SK-MEL-5 (cell line): ENCODE data around the gene ABCC2. TPM values are rescaled to one million over a fixed set of nuclear protein-coding genes. Genes with fewer than 3 reads are reported as not detected.

ENCODE experiments used
- total RNA-seq: library from RNA; depleted of rRNA; stranded (reverse); fragments of >200 nt; shearing (Covaris generic); gene quantifications from 2 replicates; pipeline ENCODE4 v1.2.3, GENCODE V29; 2014; rRNA removed

ABCC2 gene
- total RNA-seq, 1 experiment from 2014 or later = 99.4 TPM

Other genes with a start within 250 kb of the ABCC2 start
- 0.19 and 0.24 TPM in 2 replicates for gene NKX2-3, start 249.7 kb upstream of the ABCC2 start, total RNA-seq
- 14.6 and 14.7 TPM in 2 replicates for gene SLC25A28, start 162.2 kb upstream of the ABCC2 start, total RNA-seq
- gene ENTPD7, start 123.1 kb upstream of the ABCC2 start, total RNA-seq = 19.4 and 21.5 TPM in 2 replicates
- 36.1 and 38.0 TPM in 2 replicates for gene COX15, start 50.5 kb upstream of the ABCC2 start, total RNA-seq
- gene CUTC, start 50.4 kb upstream of the ABCC2 start, total RNA-seq = 8.5 and 10.9 TPM in 2 replicates
- gene DNMBP, start 227.3 kb downstream of the ABCC2 start, total RNA-seq = 5.3 and 6.2 TPM in 2 replicates